GM18502 (cell line): ENCODE results near the gene IGF2BP2.
"Not testable (repeated sequence)": the region's sequence is repeated elsewhere in the genome, so short reads cannot be mapped to it uniquely, and the experiment has no call there.

Experiments
- ATAC-seq: cut with Tn5 transposase; IDR thresholded peaks from one replicate; pipeline ENCODE4 v1.9.1; 2021; ENCODE audit warnings: mild to moderate bottlenecking; ENCODE audit not compliant: unreplicated experiment, poor library complexity

The IGF2BP2 gene

DNA sequence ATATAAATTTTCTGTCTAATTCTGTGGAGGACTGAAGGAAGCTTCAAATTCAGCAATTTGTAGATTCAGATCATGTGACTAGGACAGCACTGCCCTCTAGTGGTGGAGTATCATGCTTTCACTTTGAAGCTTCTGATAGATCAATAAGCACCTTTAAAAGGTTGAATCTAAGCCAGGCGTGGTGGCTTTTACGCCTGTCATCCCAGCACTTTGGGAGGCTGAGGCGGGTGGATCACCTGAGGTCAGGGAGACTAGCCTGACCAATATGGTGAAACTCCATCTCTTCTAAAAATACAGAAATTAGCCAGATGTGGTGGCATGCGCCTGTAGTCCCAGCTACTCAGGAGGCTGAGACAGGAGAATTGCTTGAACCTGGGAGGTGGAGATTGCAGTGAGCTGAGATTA, 56.3 kb downstream of the IGF2BP2 start:
- ATAC-seq: not testable (repeated sequence)

DNA sequence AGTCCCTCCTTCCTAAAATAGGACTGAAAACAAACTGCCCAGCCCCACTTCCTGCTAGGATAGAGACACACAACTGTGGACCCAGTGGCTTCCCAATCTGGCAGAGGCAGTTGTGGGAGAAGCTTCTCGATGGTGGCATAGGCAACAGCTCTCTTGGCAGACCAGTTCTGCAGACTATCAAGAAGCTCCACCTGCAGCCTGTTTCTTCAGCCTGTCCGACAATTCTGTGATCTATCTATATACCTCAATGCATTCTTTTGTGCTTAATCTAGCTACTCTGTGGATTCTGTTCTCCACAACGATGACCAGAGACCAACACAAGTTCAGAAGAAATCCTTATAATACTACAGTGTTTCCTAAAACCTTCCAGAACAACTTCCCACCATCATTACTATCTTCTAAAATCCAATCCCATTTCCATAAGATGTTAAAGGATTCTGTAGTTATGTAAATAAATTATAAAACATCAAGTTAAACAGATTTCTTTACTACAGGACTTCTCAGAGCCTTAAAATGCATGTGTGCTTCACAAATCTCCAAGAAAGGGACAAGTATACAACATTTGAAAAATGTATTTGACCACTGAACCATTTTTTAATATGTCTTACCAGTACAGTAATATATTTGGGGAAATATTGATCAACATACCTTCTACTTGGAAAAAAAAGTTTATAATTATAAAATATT, 57.7 kb downstream of the IGF2BP2 start:
- no peak for ATAC-seq

DNA sequence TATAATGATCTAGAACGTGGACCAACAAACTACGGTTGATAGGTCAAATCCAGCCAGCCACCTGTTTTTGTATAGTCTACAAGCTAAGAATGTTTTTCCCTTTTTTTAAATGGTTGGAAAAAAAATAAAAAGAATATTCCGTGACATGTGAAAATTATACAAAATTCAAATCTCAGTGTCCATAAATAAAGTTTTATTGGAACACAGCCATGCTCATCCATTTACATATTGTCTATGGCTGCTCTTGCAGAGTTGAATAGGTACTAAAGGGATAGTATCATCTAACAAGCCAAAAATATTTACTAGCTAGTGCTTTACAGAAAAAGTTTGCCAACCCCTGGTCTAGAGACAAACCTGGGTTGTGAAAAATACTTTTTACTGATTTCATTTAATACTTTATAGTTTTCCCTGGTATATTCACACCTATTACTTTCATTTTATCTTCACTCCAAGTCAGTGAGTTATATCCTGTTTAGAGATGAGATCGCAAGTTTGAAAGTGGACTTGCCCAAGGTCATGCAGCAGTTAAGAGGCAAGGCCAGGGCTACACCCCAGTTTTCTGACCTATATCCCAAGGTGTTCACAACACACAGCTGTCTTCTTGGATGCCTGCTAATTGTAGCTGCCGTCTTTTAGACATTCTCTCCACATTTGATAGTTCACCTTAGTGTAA, 58.4 kb downstream of the IGF2BP2 start:
- ATAC-seq: no peak

DNA sequence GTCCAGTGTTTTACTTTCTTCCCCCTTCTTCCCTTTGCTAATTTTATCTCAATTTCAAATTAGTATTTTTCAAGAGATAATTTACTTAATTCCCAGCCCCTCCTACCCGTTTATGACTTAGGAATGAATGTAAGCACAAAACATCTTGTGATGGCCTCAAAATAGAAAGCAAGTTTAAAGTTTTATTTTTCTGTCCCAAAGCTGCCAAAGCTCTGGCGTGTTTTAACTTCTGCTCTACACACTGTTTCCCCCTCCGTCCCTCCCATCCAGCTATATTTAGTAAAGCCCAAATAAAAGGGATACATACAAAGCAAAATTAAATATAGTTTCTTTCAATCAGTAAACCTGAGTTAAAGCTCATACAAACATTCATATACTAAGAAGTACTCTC, 59.9 kb downstream of the IGF2BP2 start:
- ATAC-seq: no peak

DNA sequence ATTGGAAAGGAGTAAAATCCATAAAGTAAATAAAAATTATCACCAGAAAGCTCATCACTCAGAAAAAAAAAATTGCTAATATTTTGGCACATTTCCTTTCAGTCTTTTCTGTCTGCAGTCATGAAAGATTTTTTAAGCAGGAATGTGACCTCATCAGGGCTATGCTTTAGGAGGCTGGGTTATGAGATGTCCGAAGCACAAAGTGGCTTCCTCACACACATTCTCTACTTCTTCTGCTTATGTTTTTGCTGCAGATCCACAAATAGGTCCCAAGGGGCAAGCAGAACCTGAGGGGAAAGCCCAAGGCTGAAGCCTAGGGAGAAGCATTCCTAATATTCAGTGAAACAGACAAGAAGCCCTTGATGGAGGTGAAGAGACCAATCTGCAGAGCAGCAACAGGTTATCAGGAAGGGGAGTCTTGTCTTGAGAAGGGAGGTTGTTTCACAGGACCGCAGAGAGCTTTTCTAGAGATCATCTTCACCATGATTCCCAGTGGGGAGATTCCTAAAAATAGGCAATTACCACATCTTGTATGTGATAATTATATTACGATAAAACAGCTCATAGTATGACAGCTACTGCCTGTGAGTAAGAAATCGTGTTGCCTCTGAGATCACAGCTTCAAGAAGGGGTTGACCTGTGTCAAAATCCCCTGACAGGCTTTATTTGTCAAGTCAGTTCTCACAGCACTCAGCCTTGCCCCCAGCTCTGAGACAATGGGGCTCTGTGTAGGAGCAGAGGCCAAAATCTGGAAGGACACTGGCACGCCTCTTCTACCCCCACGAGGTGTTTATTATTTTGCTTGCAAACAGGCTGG, 60.5 kb downstream of the IGF2BP2 start:
- no peak for ATAC-seq

DNA sequence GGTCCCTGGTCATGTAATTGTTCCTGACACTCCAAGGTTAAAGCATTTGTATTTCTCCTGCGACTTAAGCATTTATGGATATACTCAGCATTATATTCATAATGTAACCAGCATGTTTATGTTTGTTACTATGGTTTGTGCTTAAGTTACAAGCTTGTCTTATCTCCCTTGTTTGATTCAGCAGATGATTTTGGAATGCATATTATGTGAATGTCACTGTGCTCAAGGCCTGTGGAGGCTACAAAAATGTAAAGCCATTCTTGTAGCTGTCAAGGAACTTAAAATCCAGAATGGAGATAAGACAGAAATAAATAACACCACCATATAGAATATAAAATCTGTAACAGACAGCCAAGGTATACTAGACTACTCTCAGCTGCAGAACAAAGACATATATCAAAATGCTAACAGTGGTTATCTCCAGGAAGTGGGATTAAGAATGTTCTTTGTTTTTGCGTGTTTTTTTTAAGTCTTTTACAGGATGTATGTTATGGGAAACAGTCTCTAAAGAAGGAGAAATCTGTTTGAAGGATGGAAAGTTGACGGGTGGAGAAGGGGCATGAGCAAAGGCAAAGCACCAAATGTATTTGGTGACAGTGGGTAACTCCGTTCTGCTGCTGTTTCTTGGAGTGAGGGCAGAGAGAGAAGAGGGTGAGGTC, 61.4 kb downstream of the IGF2BP2 start:
- ATAC-seq: no peak

DNA sequence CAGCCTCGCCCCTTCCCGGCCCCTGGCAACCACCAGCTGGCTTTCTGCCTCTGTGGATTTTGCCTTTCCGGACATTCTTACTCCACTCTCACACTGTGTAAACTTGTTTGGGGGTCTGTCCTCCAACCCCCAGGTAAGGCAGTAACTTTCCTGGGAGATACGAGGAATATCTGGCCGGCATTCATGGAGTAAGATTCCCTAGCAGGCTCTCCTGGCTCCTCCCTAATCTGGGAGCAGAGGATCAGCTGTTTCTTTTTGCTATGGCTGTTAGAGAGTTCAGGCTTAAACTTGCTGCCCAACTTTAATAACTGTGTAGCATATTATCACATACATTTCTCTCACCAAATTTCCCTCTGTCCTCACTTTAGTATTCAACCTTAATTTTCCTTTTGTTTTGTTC, 64.3 kb downstream of the IGF2BP2 start:
- no peak for ATAC-seq

DNA sequence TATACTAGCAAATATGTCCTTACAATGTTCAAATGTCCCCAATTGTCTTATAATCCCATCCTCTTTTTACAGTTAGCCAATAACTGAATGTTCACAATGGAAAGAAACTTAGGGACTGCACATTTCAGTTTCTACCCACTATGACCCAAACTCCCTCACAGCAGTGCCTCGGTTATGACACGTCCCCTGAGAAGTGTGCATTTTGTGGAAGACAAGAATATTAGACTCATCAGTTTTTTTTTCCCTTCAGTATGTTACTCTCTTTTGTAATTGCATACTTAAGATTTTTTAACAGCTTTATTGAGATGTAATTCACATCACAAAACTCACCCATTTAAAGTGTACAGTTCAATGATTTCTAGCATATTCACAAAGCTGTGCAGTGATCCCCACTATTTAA, 64.8 kb downstream of the IGF2BP2 start:
- ATAC-seq: no peak

DNA sequence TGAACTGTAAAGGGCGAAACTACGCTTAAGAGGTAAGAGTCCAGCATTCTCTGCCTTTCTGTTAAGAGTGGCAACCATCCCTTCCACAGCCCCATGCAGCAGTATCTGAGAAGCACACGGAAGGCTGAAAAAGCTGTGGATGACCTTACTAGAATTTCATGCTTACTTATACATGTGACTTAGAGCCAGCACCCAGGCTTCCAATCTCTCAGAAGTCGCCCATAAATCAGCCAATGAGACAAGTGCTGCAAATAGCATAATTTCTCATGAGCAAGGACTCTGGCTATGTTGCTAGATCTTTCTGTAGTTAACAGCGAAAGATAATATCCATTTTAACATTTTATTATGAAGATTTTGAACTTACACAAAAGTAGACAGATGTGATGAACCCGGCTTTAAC, 65.3 kb downstream of the IGF2BP2 start:
- no peak for ATAC-seq

DNA sequence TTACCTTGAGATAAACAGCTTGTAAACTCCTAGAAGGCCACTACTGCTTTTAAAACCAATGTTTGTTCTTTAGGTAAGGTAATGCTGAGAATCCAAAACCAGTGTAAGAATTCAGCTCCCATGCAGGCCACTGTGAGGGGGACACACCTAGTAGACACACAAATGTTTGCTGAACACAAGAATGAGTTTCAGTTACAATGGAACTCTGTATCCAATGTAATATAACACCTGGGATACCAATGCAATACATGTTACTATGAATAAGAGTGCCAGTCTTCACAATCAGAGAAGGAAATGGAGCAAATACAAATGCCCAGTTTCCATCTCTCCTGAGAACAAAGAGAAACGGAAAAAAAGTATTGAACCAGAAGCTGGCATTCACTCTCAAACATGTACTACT, 65.9 kb downstream of the IGF2BP2 start:
- no peak for ATAC-seq

DNA sequence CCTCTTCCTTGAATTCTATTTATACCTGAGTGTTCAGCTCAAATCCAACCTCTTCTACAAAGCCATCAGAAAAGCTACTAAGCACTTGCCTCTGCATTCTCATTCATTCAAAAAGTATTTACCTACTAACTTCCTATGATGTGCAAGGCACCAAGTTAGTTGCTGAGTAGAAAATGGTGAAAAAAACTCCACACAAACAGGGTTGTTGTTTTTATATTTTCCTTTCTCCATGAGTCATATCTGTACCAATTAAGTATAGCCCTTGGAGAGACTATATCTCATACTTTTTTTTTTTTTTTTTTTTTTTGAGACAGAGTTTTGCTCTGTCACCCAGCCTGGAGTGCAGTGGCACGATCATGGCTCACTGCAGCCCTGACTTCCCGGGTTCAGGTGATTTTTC, 67.7 kb downstream of the IGF2BP2 start:
- no peak for ATAC-seq

DNA sequence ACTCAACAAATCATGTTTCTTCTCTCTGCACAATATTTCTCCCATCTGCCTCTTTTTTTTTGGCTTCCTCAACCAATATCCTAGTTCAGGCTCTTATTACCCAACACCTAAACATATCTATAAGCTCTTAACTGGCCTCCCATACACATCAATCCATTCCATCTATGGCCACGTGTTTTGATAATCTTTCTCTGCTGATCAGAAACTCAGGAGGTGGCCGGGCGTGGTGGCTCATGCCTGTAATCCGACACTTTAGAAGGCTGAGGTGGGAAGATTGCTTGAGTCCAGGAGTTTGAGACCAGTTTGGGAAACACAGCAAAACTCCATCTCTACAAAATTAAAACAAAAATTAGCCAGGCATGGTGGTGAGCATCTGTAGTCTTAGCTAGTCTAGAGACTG, 68.4 kb downstream of the IGF2BP2 start:
- ATAC-seq: no peak

DNA sequence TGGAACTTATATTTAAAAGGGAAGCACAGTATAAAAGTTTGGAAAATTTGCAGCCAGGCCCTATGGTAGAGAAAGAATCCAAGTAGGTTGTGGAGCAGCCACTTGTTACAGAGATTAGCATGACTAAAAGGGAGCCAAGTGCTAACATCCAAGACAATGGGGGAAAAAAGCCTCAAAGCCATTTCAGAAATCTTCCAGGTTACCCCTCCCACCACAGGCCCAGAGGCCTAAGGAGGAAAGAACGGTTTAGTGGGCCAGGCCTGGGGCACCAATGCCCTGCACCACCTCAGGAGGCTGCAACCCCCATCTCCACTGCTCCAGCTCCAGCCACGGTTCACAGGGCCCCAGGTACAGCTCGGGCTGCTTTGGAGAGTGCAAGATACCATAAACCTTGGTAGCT, 69.9 kb downstream of the IGF2BP2 start:
- ATAC-seq: no peak

DNA sequence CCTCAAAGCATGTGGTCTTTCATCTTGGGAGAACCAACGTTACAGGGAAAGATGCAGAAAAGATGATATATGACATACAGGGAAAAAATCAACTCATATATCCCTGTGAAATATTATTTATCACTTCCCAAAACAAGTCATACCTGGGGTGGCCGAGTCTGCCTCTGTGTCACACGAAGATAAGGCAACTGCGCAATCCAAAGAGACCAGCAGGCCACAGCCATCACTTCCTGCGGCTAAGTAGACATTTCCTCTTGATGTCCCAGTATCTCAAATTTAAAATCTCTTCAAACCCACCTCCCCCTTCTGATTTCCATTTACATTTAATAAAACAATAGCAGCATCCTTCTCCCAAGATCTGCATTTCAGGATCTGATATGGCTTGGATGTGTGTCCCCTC, 71.5 kb downstream of the IGF2BP2 start:
- ATAC-seq: no peak

DNA sequence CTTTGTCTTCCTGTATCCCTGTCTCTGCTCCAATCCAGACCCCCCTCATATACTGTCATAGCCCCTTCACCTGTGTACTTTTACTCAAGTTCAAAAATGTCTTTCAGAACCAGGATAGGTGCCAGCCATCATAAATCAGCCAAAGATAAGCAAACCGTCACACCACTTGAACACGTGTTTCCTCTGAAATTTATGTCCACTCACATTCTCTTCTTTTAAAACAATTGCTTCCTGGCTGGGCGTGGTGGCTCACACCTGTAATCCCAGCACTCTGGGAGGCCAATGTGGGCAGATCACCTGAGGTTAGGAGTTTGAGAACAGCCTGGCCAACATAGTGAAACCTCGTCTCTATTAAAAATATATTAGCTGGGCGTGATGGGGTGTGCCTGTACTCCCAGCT, 74.1 kb downstream of the IGF2BP2 start:
- ATAC-seq: no peak

DNA sequence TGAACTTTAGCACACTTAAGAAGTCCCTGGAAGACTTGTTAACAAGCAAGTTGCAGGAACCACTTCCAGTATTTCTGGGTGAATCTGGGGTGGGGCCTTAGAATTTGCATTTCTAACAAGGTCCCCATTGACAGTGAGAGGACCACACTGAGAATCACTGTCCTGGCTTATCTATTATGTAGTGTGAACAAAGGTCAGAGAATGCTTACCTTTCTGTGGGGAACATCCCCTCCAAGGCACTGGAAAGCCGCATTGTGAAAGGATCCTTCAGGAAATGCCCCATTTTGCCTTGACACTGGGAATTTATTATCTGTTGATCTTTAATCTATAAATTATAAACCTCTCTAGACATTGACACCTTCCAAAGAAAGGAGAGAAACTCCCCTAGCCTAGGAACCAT, 74.8 kb downstream of the IGF2BP2 start:
- no peak for ATAC-seq

DNA sequence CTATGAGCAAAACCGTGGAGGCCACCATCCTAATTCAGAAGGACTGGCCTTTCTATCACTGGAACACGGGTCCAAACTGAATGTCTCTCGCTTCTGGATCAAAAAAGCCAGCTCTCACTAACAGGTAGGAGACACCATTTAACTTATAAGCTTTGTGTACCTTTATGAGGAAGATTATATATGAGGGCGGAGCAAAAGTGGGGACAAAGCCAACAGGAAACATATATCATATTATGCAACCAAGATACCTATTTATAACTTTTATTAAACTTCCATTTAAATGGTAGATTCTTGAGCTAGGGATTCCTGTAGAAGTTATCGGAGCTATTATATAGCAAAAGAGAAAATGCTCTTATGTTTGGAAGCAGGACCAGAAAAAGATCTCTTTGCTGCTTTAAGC, 78.4 kb downstream of the IGF2BP2 start:
- ATAC-seq: no peak

DNA sequence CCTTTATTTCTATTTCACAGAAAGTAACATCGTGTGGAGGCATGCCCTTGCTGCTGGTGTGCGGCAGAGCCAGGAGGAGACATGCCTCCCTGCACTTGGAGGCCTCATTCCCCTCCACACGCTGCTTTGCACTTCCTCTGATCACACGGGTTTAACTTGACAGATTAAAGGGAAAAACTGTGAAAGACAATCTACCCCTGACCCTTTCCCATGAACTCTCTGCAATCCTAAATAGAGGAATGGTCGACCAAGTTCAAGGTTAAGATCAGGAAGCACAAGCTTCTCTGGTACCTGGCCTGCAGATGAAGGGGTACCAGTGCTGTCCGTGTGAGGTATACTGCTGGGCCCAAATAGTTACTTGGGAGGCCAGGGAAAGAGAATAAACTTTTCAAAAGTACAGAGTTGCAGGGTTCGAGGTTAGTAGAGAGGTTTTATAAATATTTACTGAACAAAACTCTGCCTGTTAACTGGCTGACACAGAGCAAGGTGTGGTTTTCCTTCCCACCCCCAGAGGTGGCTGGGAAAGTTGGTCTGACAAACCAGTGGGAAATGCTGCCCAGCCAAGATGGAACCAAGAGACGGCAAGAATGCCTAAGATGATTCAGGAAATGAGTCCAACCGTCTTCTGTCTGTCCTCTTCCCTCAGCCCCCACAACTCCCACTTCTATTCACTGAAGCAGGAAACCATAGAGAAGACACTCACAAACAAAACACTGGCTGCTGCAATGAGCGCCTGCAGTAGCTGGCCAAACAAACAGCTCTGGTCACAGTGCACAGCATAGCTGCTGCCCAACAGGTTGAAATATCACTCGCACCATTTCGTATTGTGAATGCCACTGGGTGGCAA, 79.6 kb downstream of the IGF2BP2 start:
- ATAC-seq: peak; percentile 79

DNA sequence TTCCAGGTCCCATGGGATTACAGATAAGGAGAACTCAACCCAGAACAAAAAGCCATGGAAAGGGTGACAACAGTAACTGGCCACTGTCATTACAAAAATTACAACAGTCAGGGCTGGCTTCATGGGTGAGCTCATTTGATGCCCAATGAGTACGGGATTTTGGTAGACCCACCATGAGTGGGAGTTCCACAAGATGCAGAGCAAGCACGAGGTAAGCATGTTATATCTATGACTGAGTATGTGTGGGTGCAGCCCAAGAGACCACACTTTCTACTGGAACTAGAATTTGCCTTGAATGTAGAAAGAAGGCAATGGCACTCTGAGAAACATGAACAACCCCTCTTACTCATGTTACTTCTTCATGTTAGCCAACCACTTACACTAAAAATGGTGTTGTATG, 83.3 kb downstream of the IGF2BP2 start:
- ATAC-seq: no peak

DNA sequence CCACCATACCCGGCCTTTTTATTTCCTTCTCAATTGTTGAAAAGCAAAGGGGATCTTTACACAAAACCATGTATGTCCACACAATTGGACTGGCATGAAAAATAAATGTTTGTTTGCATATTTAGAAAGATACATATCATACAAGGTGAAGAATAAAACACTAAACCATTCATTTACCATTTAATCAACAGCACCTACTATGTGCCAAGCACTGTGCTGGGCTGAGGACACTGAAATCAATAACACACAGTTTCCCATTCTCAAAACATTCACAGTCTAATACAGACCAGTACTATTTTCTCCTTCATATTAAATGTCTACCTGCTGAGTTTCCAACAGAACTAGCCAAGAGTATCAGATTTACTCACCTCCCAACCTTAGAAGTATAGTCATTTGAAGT, 84.7 kb downstream of the IGF2BP2 start:
- no peak for ATAC-seq
